Endothelial cell of umbilical vein (primary cell): Measurements from ENCODE around the gene ALDH1L1. TPM values are rescaled to one million over a fixed set of nuclear protein-coding genes. Genes with fewer than 3 reads are reported as not detected.

ENCODE experiments used
- BruUV-seq: library from RNA; stranded (reverse); fragments of 400-500 nt; replicated peaks from 2 replicates; lab custom pipeline; 2021; lab: Mats Ljungman, UMichigan
- CTCF ChIA-PET: fragments of 300-600, 350-600 bp; sonication (Branson Sonifier 250); formaldehyde crosslinking; loops from one replicate; lab custom pipeline; 2021; ENCODE audit warnings: antibody characterized with exemption, inconsistent platforms; lab: Charles Lee
- POLR2A ChIA-PET: fragments of 300-600, 350-600 bp; sonication (Branson Sonifier 250); formaldehyde crosslinking; loops from one replicate; lab custom pipeline; 2021; ENCODE audit warnings: antibody characterized with exemption, inconsistent platforms; lab: Charles Lee
- DNase-seq: peaks from one replicate; pipeline ENCODE4 v3.0.0-alpha.2; 2011; ENCODE audit warnings: low read depth, low spot score
- FAIRE-seq: peaks from 2 replicates; lab custom pipeline; 2011; peaks lifted over from hg19 to GRCh38; lab: Jason Lieb, UNC
- H2AFZ ChIP-seq: 2 replicates; pipeline ENCODE4 v1.6.0; 2012; ENCODE audit warnings: low read depth, low read length, control low read depth, inconsistent platforms
- H3K27ac ChIP-seq: 2 replicates; pipeline ENCODE4 v1.5.1; 2011; ENCODE audit warnings: low read depth, mild to moderate bottlenecking, control low read depth, low read length, moderate library complexity; ENCODE audit not compliant: insufficient read depth
- H3K27me3 ChIP-seq, 2 experiments: 2 replicates each; pipeline versions ENCODE4 v1.6.0 to v1.6.1; 2011; ENCODE audit warnings: low read length in 2 of 2, mixed read lengths in 1 of 2; ENCODE audit not compliant: control insufficient read depth in 2 of 2, insufficient read depth in 2 of 2
- H3K36me3 ChIP-seq, 2 experiments: 2 replicates in 1 of 2; 3 replicates in 1 of 2; pipeline ENCODE4 v1.5.1; 2011; ENCODE audit warnings: low read length in 2 of 2, mild to moderate bottlenecking in 1 of 2, moderate library complexity in 1 of 2; ENCODE audit not compliant: control insufficient read depth in 2 of 2, insufficient read depth in 2 of 2; ENCODE audit errors: extremely low read depth in 1 of 2
- H3K4me1 ChIP-seq: 3 replicates; pipeline ENCODE4 v1.5.1; 2011; ENCODE audit warnings: mild to moderate bottlenecking, low read length; ENCODE audit not compliant: control insufficient read depth, insufficient read depth; ENCODE audit errors: extremely low read depth
- H3K4me2 ChIP-seq: 2 replicates; pipeline ENCODE4 v1.6.1; 2011; ENCODE audit warnings: low read length, control low read depth, mixed read lengths; ENCODE audit not compliant: insufficient read depth
- H3K4me3 ChIP-seq, 3 experiments: fragments of 200-600 bp in 1 of 3; sonication (generic), shearing (Covaris generic) in 1 of 3; replicated peaks in 1 of 3; 2 replicates each; pipeline ENCODE4 v1.5.1; 2011 to 2016; ENCODE audit warnings: control low read depth in 3 of 3, low read length in 3 of 3, mild to moderate bottlenecking in 2 of 3, inconsistent platforms in 1 of 3, low read depth in 1 of 3, moderate library complexity in 1 of 3; ENCODE audit not compliant: insufficient read depth in 1 of 3
- H3K79me2 ChIP-seq: 2 replicates; pipeline ENCODE4 v1.6.0; 2012; ENCODE audit warnings: low read length, inconsistent platforms; ENCODE audit not compliant: control insufficient read depth, insufficient read depth
- H3K9ac ChIP-seq: replicated peaks from 2 replicates; pipeline ENCODE3; 2011; ENCODE audit warnings: low read length, control low read depth; ENCODE audit not compliant: insufficient read depth; ENCODE audit errors: extremely low read depth
- H3K9me1 ChIP-seq: replicated peaks from 3 replicates; pipeline ENCODE4 v1.6.0; 2011; ENCODE audit warnings: mild to moderate bottlenecking, low read length; ENCODE audit not compliant: control insufficient read depth, insufficient read depth; ENCODE audit errors: extremely low read depth
- H3K9me3 ChIP-seq: replicated peaks from 2 replicates; pipeline ENCODE4 v1.5.1; 2012; ENCODE audit warnings: low read length, inconsistent platforms; ENCODE audit not compliant: control insufficient read depth, insufficient read depth
- H4K20me1 ChIP-seq: replicated peaks from 2 replicates; pipeline ENCODE3; 2011; ENCODE audit warnings: mild to moderate bottlenecking, low read length; ENCODE audit not compliant: control insufficient read depth, insufficient read depth; ENCODE audit errors: extremely low read depth
- EZH2 ChIP-seq: IDR thresholded peaks from 2 replicates; pipeline ENCODE4 v1.6.1; 2012; ENCODE audit warnings: borderline replicate concordance, low read depth, mild to moderate bottlenecking, moderate library complexity, low read length, inconsistent platforms; ENCODE audit not compliant: severe bottlenecking
- FOS ChIP-seq: IDR thresholded peaks from 2 replicates; pipeline ENCODE4 v1.6.1; 2011; ENCODE audit warnings: mild to moderate bottlenecking, low read length, moderate library complexity, borderline replicate concordance; ENCODE audit not compliant: insufficient read depth
- GATA2 ChIP-seq: IDR thresholded peaks from 2 replicates; pipeline ENCODE4 v1.7.0; 2011; ENCODE audit warnings: low read depth, mild to moderate bottlenecking, moderate library complexity, mixed read lengths, low read length; ENCODE audit not compliant: insufficient read length, insufficient read depth
- JUN ChIP-seq: IDR thresholded peaks from 2 replicates; pipeline ENCODE4 v1.6.1; 2011; ENCODE audit warnings: borderline replicate concordance, low read depth; ENCODE audit not compliant: insufficient read length, insufficient read depth
- MYC ChIP-seq: IDR thresholded peaks from one replicate; pipeline ENCODE4 v1.6.1; 2011; ENCODE audit warnings: mild to moderate bottlenecking, low read depth, low read length
- POLR2A ChIP-seq: IDR thresholded peaks from 2 replicates; pipeline ENCODE4 v1.6.1; 2012; ENCODE audit warnings: low read depth, mild to moderate bottlenecking, control low read depth, low read length
- POLR2AphosphoS5 ChIP-seq: IDR thresholded peaks from 2 replicates; pipeline ENCODE4 v1.6.1; 2012; ENCODE audit warnings: low read depth, mild to moderate bottlenecking, control low read depth, low read length, moderate library complexity; ENCODE audit not compliant: insufficient read depth
- dilution Hi-C: fragments of 300-500 bp; cut with MboI; formaldehyde crosslinking; loops from one replicate; pipeline ENCODE4 v1.15.0; 2019; ENCODE audit warnings: low sequenced_read_pairs; ENCODE audit not compliant: extremely low pct_ligation_motif_present
- intact Hi-C: fragments of 100-400 bp; cut with micrococcal nuclease; formaldehyde crosslinking; loops from one replicate; pipeline ENCODE4 v1.10.0; 2022
- polyA plus RNA-seq, 4 experiments: library from polyadenylated mRNA; depleted of rRNA in 3 of 4; stranded (reverse) in 3 of 4; unstranded in 1 of 4; fragments of >200 nt; gene quantifications; 2 replicates each; pipeline versions ENCODE4 v1.2.1 to v1.2.3, GENCODE V29; 2011 to 2012; ENCODE audit warnings: missing spikeins in 1 of 4
- total RNA-seq: library from RNA; stranded (reverse); gene quantifications from 2 replicates; pipeline ENCODE4 v1.2.3, GENCODE V29; 2021
- TF ChIP-seq, protein P1 (sequence below), 2 donors: IDR thresholded peaks; 1 replicate in 1 of 2; 2 replicates in 1 of 2; pipeline ENCODE4 v1.5.1; 2011; ENCODE audit warnings: low read length in 2 of 2, mild to moderate bottlenecking in 2 of 2, moderate library complexity in 2 of 2, control low read depth in 1 of 2, inconsistent platforms in 1 of 2, low read depth in 1 of 2; ENCODE audit not compliant: insufficient read depth in 1 of 2; ENCODE audit errors: extremely low read depth in 1 of 2
- TF ChIP-seq, protein P2 (sequence below): IDR thresholded peaks from 2 replicates; pipeline ENCODE4 v1.6.1; 2011; ENCODE audit not compliant: insufficient read depth, insufficient read length

ALDH1L1 gene
- total and polyA plus RNA-seq, 2 donors (not counting 3 experiments of a cell fraction or from before 2014, with no cell fraction given), result not detected

GRCh38 chr3:126194713-126195305 is 14.4 kb upstream of the ALDH1L1 start:
- Histone ChIP-seq H3K4me2 (no peak overlapping the region), H3K27me3 (peaks cover 2% of the 10 kb centered on the region in 2 experiments), H4K20me1 (no peaks in the 10 kb centered on the region), H3K9ac (no peak overlapping the region), H3K36me3 (no peaks in the 10 kb centered on the region), H3K4me3 (no peak overlapping the region), H3K9me3 (no peaks in the 10 kb centered on the region), H3K4me1 (no peaks in the 10 kb centered on the region), H3K79me2 (no peaks in the 10 kb centered on the region), H2AFZ (no peak overlapping the region), H3K9me1 (no peaks in the 10 kb centered on the region), H3K27ac (no peak overlapping the region)
- ChIA-PET CTCF (no interaction called here), POLR2A (no interaction called here)
- intact Hi-C loops, result loop anchor here (5.0 kb wide), 1 partner anchor 223 kb away; no protein-coding TSS in a partner anchor
- FAIRE-seq (no peak), DNase-seq (no peak)
- BruUV-seq, result no TSS peak
- TF ChIP-seq POLR2AphosphoS5 (no peak), MYC (no peak)
- dilution Hi-C loops, result no loop called here

DNA sequence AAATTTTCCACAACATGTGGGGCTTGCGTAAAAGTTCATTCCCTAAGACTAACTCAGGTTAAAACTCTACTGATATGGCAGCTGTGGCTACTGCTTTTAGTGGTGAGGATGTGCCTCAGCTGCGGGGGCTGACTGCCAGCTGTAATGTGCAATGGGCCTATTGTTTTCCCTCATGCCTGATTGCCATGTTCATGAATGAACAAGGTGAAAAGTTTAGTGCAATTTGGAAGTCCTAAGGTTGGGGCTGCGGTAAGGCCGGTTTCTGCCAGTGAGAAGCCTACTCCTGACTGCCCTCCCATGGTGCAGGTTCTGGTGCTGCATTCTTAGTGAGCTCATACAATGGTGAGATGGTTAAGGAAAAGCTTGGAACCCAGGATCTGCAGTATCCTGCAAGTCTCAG is 10.9 kb upstream of the ALDH1L1 start:
- BruUV-seq, result no TSS peak
- ChIA-PET POLR2A (no interaction called here), CTCF (no interaction called here)
- no peak overlapping the region for H3K9ac ChIP-seq
- FAIRE-seq (no peak), DNase-seq (no peak)
- peaks cover 0 to 3% of the 10 kb centered on the region in 2 experiments for H3K27me3 ChIP-seq
- TF ChIP-seq FOS (no peak), JUN (no peak), POLR2A (no peak), GATA2 (no peak), EZH2 (no peak), POLR2AphosphoS5 (no peak), MYC (no peak)
- TF ChIP-seq, protein P1, sequence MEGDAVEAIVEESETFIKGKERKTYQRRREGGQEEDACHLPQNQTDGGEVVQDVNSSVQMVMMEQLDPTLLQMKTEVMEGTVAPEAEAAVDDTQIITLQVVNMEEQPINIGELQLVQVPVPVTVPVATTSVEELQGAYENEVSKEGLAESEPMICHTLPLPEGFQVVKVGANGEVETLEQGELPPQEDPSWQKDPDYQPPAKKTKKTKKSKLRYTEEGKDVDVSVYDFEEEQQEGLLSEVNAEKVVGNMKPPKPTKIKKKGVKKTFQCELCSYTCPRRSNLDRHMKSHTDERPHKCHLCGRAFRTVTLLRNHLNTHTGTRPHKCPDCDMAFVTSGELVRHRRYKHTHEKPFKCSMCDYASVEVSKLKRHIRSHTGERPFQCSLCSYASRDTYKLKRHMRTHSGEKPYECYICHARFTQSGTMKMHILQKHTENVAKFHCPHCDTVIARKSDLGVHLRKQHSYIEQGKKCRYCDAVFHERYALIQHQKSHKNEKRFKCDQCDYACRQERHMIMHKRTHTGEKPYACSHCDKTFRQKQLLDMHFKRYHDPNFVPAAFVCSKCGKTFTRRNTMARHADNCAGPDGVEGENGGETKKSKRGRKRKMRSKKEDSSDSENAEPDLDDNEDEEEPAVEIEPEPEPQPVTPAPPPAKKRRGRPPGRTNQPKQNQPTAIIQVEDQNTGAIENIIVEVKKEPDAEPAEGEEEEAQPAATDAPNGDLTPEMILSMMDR (IDR thresholded peaks at IDR 0.05; ENCODE audit: extremely low read depth in 1 of 2, insufficient read depth in 1 of 2, low read depth in 1 of 2, low read length in 2 of 2), result no peak
- TF ChIP-seq, protein P2, sequence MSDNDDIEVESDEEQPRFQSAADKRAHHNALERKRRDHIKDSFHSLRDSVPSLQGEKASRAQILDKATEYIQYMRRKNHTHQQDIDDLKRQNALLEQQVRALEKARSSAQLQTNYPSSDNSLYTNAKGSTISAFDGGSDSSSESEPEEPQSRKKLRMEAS, result no peak
- H3K27ac ChIP-seq, result no peak overlapping the region
- H3K9me1 ChIP-seq, result no peaks in the 10 kb centered on the region
- dilution Hi-C loops, result no loop called here
- no peaks in the 10 kb centered on the region for H3K9me3 ChIP-seq
- no peaks in the 10 kb centered on the region for H3K4me1 ChIP-seq
- intact Hi-C loops, result no loop called here
- H3K79me2 ChIP-seq, result no peaks in the 10 kb centered on the region
- H3K4me3 ChIP-seq, result no peak overlapping the region
- no peaks in the 10 kb centered on the region for H3K36me3 ChIP-seq
- H4K20me1 ChIP-seq, result no peaks in the 10 kb centered on the region
- no peak overlapping the region for H2AFZ ChIP-seq
- H3K4me2 ChIP-seq, result no peak overlapping the region
